Skeletal muscle tissue (tissue), 4 donors: ENCODE measurements around the gene NUB1. TPM values are rescaled to one million over a fixed set of nuclear protein-coding genes. Genes with fewer than 3 reads are reported as not detected.

Source experiments
- H3K27ac ChIP-seq: one replicate; pipeline ENCODE4 v1.7.0; 2013; ENCODE audit warnings: mild to moderate bottlenecking, low read depth, low read length, inconsistent platforms
- H3K27me3 ChIP-seq, 3 donors: one replicate each; pipeline ENCODE4 v1.7.0; 2013; ENCODE audit warnings: low read length in 3 of 3; ENCODE audit not compliant: control insufficient read depth in 3 of 3, insufficient read depth in 3 of 3
- H3K36me3 ChIP-seq, 3 donors: one replicate each; pipeline ENCODE4 v1.7.0; 2013; ENCODE audit warnings: low read length in 3 of 3; ENCODE audit not compliant: control insufficient read depth in 3 of 3, insufficient read depth in 3 of 3
- H3K4me1 ChIP-seq, 3 donors: one replicate each; pipeline ENCODE4 v1.7.0; 2013; ENCODE audit warnings: low read length in 3 of 3, mild to moderate bottlenecking in 3 of 3; ENCODE audit not compliant: control insufficient read depth in 3 of 3, insufficient read depth in 3 of 3
- H3K4me3 ChIP-seq, 3 donors: one replicate each; pipeline ENCODE4 v1.7.0; 2013; ENCODE audit warnings: low read length in 3 of 3
- H3K9ac ChIP-seq, 3 donors: one replicate each; pipeline ENCODE4 v1.7.0; 2013; ENCODE audit warnings: low read length in 3 of 3, mild to moderate bottlenecking in 3 of 3, moderate library complexity in 2 of 3, low read depth in 1 of 3
- H3K9me3 ChIP-seq, 3 donors: one replicate each; pipeline ENCODE4 v1.7.0; 2013; ENCODE audit warnings: low read length in 3 of 3; ENCODE audit not compliant: control insufficient read depth in 3 of 3
- total RNA-seq: library from RNA; depleted of rRNA; stranded (reverse); fragments of >200 nt; gene quantifications from one replicate; pipeline ENCODE4 v1.2.3, GENCODE V29; 2014
- donor health status: Osteomylitis.

Gene NUB1
- total RNA-seq, 1 donor from 2014 or later = 20.9 TPM

- H3K4me3 ChIP-seq = no peak overlapping the region
- H3K27ac ChIP-seq = no peak overlapping the region
- no peaks in the 10 kb centered on the region for H3K27me3 ChIP-seq
- no peaks in the 10 kb centered on the region for H3K36me3 ChIP-seq
- H3K9me3 ChIP-seq = peaks cover 0 to 4% (median 0%) of the 10 kb centered on the region in 3 donors
- H3K4me1 ChIP-seq = no peaks in the 10 kb centered on the region
- no peak overlapping the region for H3K9ac ChIP-seq
These were observed 18.7 kb upstream of the NUB1 start for GRCh38 chr7:151322906-151323305.

DNA sequence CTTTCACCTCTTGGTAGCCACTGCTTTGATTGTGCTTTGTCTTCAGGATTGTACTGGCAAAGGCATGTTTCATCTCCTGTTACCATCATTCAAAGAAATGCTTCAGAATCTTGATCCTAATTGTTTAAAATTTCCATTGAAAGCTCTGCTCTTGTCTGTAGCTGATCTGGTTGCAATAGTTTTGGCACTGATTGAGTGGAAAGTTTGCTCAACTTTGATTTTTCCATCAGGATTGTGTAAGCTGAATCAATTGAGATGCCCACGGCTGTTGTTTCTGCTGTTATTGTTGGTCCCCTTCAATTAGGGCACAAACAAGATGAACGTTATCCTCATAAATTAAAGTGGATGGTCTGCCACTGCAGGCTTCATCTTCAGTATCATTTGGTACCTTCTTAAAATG, 14.6 kb upstream of the NUB1 start:
- H3K27ac ChIP-seq = no peak overlapping the region
- H3K4me3 ChIP-seq = no peak overlapping the region
- no peak overlapping the region for H3K9ac ChIP-seq
- H3K4me1 ChIP-seq = no peaks in the 10 kb centered on the region
- H3K36me3 ChIP-seq = no peaks in the 10 kb centered on the region
- no peaks in the 10 kb centered on the region for H3K9me3 ChIP-seq
- no peaks in the 10 kb centered on the region for H3K27me3 ChIP-seq

DNA sequence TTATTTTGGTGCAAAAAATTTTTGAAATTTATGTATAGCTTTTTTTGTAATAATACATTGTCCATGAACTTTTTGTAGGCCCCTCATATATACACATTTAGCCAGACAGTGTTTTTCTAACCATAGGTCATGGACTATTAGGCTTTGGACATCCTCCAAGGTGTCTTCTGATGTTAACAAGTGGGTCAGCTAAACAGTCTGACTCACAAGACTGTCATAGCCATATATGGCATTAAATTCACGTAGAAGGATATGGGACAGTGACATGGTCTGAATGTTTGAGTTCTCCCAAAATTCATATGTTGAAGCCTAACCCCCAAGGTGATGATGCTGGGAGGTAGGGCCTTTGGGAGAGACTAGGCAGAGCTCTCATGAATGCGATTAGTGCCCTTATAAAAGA, 14.0 kb upstream of the NUB1 start:
- H3K36me3 ChIP-seq = no peaks in the 10 kb centered on the region
- no peaks in the 10 kb centered on the region for H3K27me3 ChIP-seq

DNA sequence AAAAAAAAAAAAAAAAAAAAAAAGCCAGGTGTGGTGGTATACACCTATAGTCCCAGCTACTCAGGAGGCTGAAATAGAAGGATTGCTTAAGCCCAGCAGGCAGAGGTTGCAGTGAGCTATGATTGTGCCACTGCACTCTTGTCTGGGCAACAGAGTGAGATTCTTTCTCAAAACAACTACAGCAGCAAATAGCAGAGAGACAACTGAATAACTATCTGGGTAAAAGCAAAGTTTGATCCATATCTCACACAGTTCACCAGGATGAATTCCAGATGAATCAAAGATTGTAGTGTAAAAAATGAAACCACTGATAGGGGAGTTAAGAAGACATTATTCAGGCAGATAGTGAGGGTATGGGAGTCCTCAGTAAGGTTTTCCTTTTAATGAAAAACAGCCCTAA, 11.4 kb upstream of the NUB1 start:
- Histone ChIP-seq H3K36me3 (no peaks in the 10 kb centered on the region), H3K27ac (no peak overlapping the region), H3K9ac (no peak overlapping the region), H3K9me3 (no peaks in the 10 kb centered on the region), H3K4me1 (no peaks in the 10 kb centered on the region), H3K4me3 (no peak overlapping the region), H3K27me3 (no peaks in the 10 kb centered on the region)

More for the DNA sequence above, 14.0 kb upstream of the NUB1 start:
- no peaks in the 10 kb centered on the region for H3K4me1 ChIP-seq
- no peak overlapping the region for H3K4me3 ChIP-seq
- no peak overlapping the region for H3K27ac ChIP-seq
- H3K9ac ChIP-seq = no peak overlapping the region
- H3K9me3 ChIP-seq = no peaks in the 10 kb centered on the region

DNA sequence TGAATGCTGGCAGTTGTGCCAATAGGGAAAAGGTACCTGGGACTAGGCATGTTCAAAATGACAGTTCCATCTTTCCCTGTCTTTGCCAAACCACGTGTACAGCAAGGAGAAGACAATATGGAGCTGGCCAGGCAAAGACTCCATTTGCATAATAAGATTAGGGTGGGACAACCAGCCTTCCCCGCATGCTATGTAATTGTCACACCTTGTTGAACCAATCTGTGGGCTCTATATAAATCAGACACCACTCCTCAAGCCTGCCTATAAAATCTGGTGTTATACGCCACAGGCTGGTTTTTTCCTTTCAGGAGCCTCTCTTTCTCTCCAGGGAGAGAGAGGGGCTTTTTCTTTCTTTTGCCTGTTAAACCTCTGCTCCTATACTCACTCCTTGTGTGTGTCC, 11.0 kb upstream of the NUB1 start:
- Histone ChIP-seq H3K4me3 (no peak overlapping the region), H3K27ac (no peak overlapping the region), H3K4me1 (no peaks in the 10 kb centered on the region), H3K27me3 (no peaks in the 10 kb centered on the region), H3K9me3 (no peaks in the 10 kb centered on the region), H3K9ac (no peak overlapping the region), H3K36me3 (no peaks in the 10 kb centered on the region)

DNA sequence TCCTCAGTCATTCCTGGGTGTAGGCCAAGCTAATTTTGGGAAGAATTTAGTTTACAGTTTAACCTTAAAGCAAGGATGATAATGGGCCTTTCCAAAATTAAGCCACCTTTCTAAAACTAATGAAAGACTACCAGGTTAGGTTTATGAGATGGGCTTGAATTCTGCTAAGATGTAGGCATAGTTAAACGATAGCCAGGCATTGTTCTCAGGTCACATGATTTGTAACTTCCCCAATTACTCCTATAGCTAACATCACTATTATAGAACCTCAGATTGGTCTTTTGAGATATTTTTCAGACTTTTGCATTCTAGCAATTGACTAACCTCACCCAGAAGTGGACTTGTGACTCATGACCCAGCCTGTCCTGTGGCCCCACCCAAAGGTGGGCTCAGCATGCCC, 7.0 kb upstream of the NUB1 start:
- Histone ChIP-seq H3K4me3 (no peak overlapping the region), H3K9me3 (no peaks in the 10 kb centered on the region), H3K27me3 (no peaks in the 10 kb centered on the region), H3K9ac (no peak overlapping the region), H3K27ac (no peak overlapping the region), H3K36me3 (no peaks in the 10 kb centered on the region), H3K4me1 (no peaks in the 10 kb centered on the region)

DNA sequence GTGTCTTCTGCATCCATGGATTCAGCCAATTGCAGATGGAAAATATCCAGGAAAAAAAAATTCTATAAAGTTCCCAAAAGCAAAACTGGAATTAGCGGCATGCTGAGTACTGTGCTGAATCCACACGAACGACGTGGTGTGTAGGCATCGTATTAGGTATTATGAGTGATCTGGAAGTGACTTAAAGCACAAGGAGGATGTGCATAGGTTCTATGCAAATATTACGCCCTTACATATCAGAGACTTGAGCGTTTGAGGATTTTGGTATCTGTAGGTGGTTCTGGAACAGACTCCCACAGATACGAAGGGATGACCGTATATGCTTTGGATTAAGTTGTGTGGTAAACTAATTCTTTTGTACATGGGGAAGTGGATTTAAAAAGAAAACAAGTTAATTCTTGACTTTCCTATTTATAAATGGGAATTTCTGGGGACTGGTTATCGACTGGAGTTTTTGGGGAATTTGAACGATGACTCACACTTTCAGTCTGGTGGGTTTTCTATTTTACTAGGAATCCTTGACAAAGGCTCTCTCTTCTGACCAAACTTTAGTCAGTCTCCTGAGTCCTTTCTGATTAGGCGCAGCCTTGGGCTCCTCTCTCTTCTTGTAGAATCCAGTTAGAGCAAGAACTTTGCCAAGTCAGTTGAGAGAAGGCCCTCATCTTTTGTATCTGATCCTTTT, 5.4 kb upstream of the NUB1 start:
- no peak overlapping the region for H3K27ac ChIP-seq

GRCh38 chr7:151337346-151337745, 4.3 kb upstream of the NUB1 start:
- no peak overlapping the region for H3K27ac ChIP-seq
- no peak overlapping the region for H3K4me3 ChIP-seq
- H3K27me3 ChIP-seq = no peaks in the 10 kb centered on the region
- no peak overlapping the region for H3K9ac ChIP-seq
- H3K4me1 ChIP-seq = peaks cover 3 to 4% (median 3%) of the 10 kb centered on the region in 3 donors
- H3K9me3 ChIP-seq = no peaks in the 10 kb centered on the region
- H3K36me3 ChIP-seq = no peaks in the 10 kb centered on the region

More for the DNA sequence above, 5.4 kb upstream of the NUB1 start:
- Histone ChIP-seq H3K4me3 (no peak overlapping the region), H3K36me3 (no peaks in the 10 kb centered on the region), H3K27me3 (no peaks in the 10 kb centered on the region), H3K4me1 (peaks cover 1 to 2% (median 2%) of the 10 kb centered on the region in 3 donors), H3K9ac (no peak overlapping the region), H3K9me3 (no peaks in the 10 kb centered on the region)

DNA sequence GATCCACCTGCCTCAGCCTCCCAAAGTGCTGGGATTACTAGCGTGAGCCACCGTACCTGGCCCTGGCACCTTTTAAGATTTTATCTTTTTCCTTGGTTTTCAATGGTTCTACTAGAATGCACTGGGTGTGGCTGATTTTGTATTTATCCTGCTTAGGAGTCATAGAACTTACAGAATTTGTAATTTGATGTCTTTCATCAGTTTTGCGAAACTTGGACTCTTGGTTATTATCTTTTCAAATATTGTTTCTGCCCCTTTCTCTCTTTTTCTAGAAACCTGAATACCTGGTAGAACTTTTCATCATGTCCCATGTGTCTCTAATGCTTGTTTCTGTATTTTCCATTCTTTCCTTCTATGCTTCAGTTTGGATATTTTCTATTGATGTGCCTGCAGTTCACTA, 2.8 kb upstream of the NUB1 start:
- Histone ChIP-seq H3K4me1 (peaks cover 11 to 13% (median 11%) of the 10 kb centered on the region in 3 donors), H3K27me3 (no peaks in the 10 kb centered on the region), H3K9ac (no peak overlapping the region), H3K27ac (no peak overlapping the region), H3K9me3 (no peaks in the 10 kb centered on the region), H3K36me3 (peaks cover 0 to 3% (median 0%) of the 10 kb centered on the region in 3 donors), H3K4me3 (no peak overlapping the region)

- no peak overlapping the region for H3K27ac ChIP-seq
- H3K27me3 ChIP-seq = no peaks in the 10 kb centered on the region
- H3K9me3 ChIP-seq = no peaks in the 10 kb centered on the region
- peaks cover 0 to 3% (median 0%) of the 10 kb centered on the region in 3 donors for H3K36me3 ChIP-seq
- no peak overlapping the region for H3K9ac ChIP-seq
- no peak overlapping the region for H3K4me3 ChIP-seq
- H3K4me1 ChIP-seq = peaks cover 11 to 13% (median 11%) of the 10 kb centered on the region in 3 donors
These were observed 1.8 kb upstream of the NUB1 start for GRCh38 chr7:151339651-151340382.
